ENCODE measurements around the gene ERGIC2. TPM values are rescaled to one million over a fixed set of nuclear protein-coding genes. Genes with fewer than 3 reads are reported as not detected.

ERGIC2 gene
- total RNA-seq, 1 experiment from 2014 or later: 99.3 TPM

GRCh38 chr12:29354954-29355353 lies 26.0 kb downstream of the ERGIC2 start:
- no peak overlapping the region for H3K27ac ChIP-seq (ENCODE audit: low read length)
- H3K27me3 ChIP-seq (ENCODE audit: low read length): no peaks in the 10 kb centered on the region
- no peaks in the 10 kb centered on the region for H3K9me3 ChIP-seq (ENCODE audit: low read length)
- peaks cover 24% of the 10 kb centered on the region for H3K79me2 ChIP-seq (ENCODE audit: low read length)
- no peak overlapping the region for H2AFZ ChIP-seq (ENCODE audit: low read length)
- H3K9ac ChIP-seq (ENCODE audit: low read length): no peak overlapping the region
- no peak overlapping the region for H3K4me2 ChIP-seq (ENCODE audit: low read depth, low read length, poor library complexity, severe bottlenecking)
- H3K4me1 ChIP-seq (ENCODE audit: low read length): no peaks in the 10 kb centered on the region
- peaks cover 54% of the 10 kb centered on the region; the same call in 1 of the 2 replicates for H3K36me3 ChIP-seq (ENCODE audit: insufficient read depth, low read length)
- no peaks in the 10 kb centered on the region for H3K9me2 ChIP-seq (replicated peaks; ENCODE audit: insufficient read depth, low read length)
- no peak overlapping the region for H3K4me3 ChIP-seq (ENCODE audit: low read length)
- no peak for DNase-seq
- no peaks in the 10 kb centered on the region for H4K20me1 ChIP-seq (ENCODE audit: insufficient read depth, low read depth, low read length)

GRCh38 chr12:29350080-29350479 lies 30.9 kb downstream of the ERGIC2 start:
- Histone ChIP-seq H3K36me3 (ENCODE audit: insufficient read depth, low read length) (peaks cover 51% of the 10 kb centered on the region; the same call in 1 of the 2 replicates), H4K20me1 (ENCODE audit: insufficient read depth, low read depth, low read length) (no peaks in the 10 kb centered on the region), H3K27me3 (ENCODE audit: low read length) (no peaks in the 10 kb centered on the region), H2AFZ (ENCODE audit: low read length) (no peak overlapping the region), H3K4me2 (ENCODE audit: low read depth, low read length, poor library complexity, severe bottlenecking) (no peak overlapping the region), H3K9me3 (ENCODE audit: low read length) (no peaks in the 10 kb centered on the region), H3K79me2 (ENCODE audit: low read length) (peaks cover 18% of the 10 kb centered on the region; the same call in 1 of the 2 replicates), H3K4me3 (ENCODE audit: low read length) (no peak overlapping the region), H3K4me1 (ENCODE audit: low read length) (no peaks in the 10 kb centered on the region), H3K9me2 (replicated peaks; ENCODE audit: insufficient read depth, low read length) (no peaks in the 10 kb centered on the region), H3K27ac (ENCODE audit: low read length) (no peak overlapping the region), H3K9ac (ENCODE audit: low read length) (no peak overlapping the region)
- no peak for DNase-seq

- Histone ChIP-seq H3K36me3 (ENCODE audit: insufficient read depth, low read length) (peaks cover 59% of the 10 kb centered on the region; the same call in 1 of the 2 replicates), H2AFZ (ENCODE audit: low read length) (no peak overlapping the region), H3K4me1 (ENCODE audit: low read length) (peaks cover 5% of the 10 kb centered on the region; the same call in 1 of the 2 replicates), H3K79me2 (ENCODE audit: low read length) (peaks cover 22% of the 10 kb centered on the region; the same call in 1 of the 2 replicates), H3K4me3 (ENCODE audit: low read length) (no peak overlapping the region), H3K27ac (ENCODE audit: low read length) (no peak overlapping the region), H3K9me2 (replicated peaks; ENCODE audit: insufficient read depth, low read length) (no peaks in the 10 kb centered on the region), H4K20me1 (ENCODE audit: insufficient read depth, low read depth, low read length) (no peaks in the 10 kb centered on the region), H3K27me3 (ENCODE audit: low read length) (no peaks in the 10 kb centered on the region), H3K4me2 (ENCODE audit: low read depth, low read length, poor library complexity, severe bottlenecking) (no peak overlapping the region), H3K9ac (ENCODE audit: low read length) (no peak overlapping the region), H3K9me3 (ENCODE audit: low read length) (no peaks in the 10 kb centered on the region)
- no peak for DNase-seq
Observed at GRCh38 chr12:29346769-29347421, 34.1 kb downstream of the ERGIC2 start.

- Histone ChIP-seq H3K9ac (ENCODE audit: low read length) (no peak overlapping the region), H3K36me3 (ENCODE audit: insufficient read depth, low read length) (peaks cover 47% of the 10 kb centered on the region; the same call in 1 of the 2 replicates)
Observed at GRCh38 chr12:29343022-29343799, 37.8 kb downstream of the ERGIC2 start.

DNA sequence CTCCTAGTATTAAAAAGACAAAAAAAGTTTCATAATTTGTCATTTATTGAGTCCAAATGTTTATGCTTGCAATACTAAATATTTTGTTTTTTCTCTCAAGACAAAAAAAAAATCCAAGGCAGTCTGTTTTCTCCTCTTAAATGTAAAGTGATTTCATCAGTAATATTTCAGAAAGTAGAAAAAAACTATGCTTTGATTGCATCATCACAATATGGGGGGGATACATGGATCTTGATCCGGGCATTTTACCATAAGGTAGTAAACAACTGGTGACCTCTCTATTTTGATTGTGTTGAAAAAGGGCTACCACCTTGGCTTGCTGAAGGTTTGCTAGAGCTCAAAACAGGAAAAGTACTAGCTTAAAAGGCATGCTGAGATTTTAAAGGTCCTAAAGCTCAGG lies 43.6 kb downstream of the ERGIC2 start:
- H3K36me3 ChIP-seq (ENCODE audit: insufficient read depth, low read length): peaks cover 12% of the 10 kb centered on the region; the same call in 1 of the 2 replicates
- DNase-seq: no peak
- no peak overlapping the region for H3K27ac ChIP-seq (ENCODE audit: low read length)
- H3K9me3 ChIP-seq (ENCODE audit: low read length): no peaks in the 10 kb centered on the region
- no peak overlapping the region for H2AFZ ChIP-seq (ENCODE audit: low read length)
- no peaks in the 10 kb centered on the region for H3K4me1 ChIP-seq (ENCODE audit: low read length)
- no peak overlapping the region for H3K4me3 ChIP-seq (ENCODE audit: low read length)
- H3K4me2 ChIP-seq (ENCODE audit: low read depth, low read length, poor library complexity, severe bottlenecking): no peak overlapping the region
- H3K79me2 ChIP-seq (ENCODE audit: low read length): no peaks in the 10 kb centered on the region
- H4K20me1 ChIP-seq (ENCODE audit: insufficient read depth, low read depth, low read length): no peaks in the 10 kb centered on the region
- no peaks in the 10 kb centered on the region; the same call in 1 of the 2 replicates for H3K9me2 ChIP-seq (replicated peaks; ENCODE audit: insufficient read depth, low read length)
- H3K27me3 ChIP-seq (ENCODE audit: low read length): no peaks in the 10 kb centered on the region
- no peak overlapping the region for H3K9ac ChIP-seq (ENCODE audit: low read length)

More at GRCh38 chr12:29343022-29343799, 37.8 kb downstream of the ERGIC2 start:
- no peak for DNase-seq
- no peak overlapping the region for H3K27ac ChIP-seq (ENCODE audit: low read length)
- H3K27me3 ChIP-seq (ENCODE audit: low read length): no peaks in the 10 kb centered on the region
- H4K20me1 ChIP-seq (ENCODE audit: insufficient read depth, low read depth, low read length): no peaks in the 10 kb centered on the region
- H3K79me2 ChIP-seq (ENCODE audit: low read length): peaks cover 13% of the 10 kb centered on the region; the same call in 1 of the 2 replicates
- H3K9me3 ChIP-seq (ENCODE audit: low read length): no peaks in the 10 kb centered on the region
- no peaks in the 10 kb centered on the region for H3K9me2 ChIP-seq (replicated peaks; ENCODE audit: insufficient read depth, low read length)
- H3K4me3 ChIP-seq (ENCODE audit: low read length): no peak overlapping the region
- H3K4me2 ChIP-seq (ENCODE audit: low read depth, low read length, poor library complexity, severe bottlenecking): no peak overlapping the region
- H2AFZ ChIP-seq (ENCODE audit: low read length): no peak overlapping the region
- peaks cover 5% of the 10 kb centered on the region; the same call in 1 of the 2 replicates for H3K4me1 ChIP-seq (ENCODE audit: low read length)

GRCh38 chr12:29334937-29335336 lies 46.0 kb downstream of the ERGIC2 start:
- H3K36me3 ChIP-seq (ENCODE audit: insufficient read depth, low read length): peaks cover 3% of the 10 kb centered on the region; the same call in 1 of the 2 replicates
- H3K4me2 ChIP-seq (ENCODE audit: low read depth, low read length, poor library complexity, severe bottlenecking): no peak overlapping the region
- H3K4me1 ChIP-seq (ENCODE audit: low read length): no peaks in the 10 kb centered on the region
- H4K20me1 ChIP-seq (ENCODE audit: insufficient read depth, low read depth, low read length): no peaks in the 10 kb centered on the region
- H3K4me3 ChIP-seq (ENCODE audit: low read length): no peak overlapping the region
- no peak overlapping the region for H3K9ac ChIP-seq (ENCODE audit: low read length)
- H2AFZ ChIP-seq (ENCODE audit: low read length): no peak overlapping the region
- no peak for DNase-seq
- no peaks in the 10 kb centered on the region for H3K9me3 ChIP-seq (ENCODE audit: low read length)
- no peaks in the 10 kb centered on the region for H3K27me3 ChIP-seq (ENCODE audit: low read length)
- H3K79me2 ChIP-seq (ENCODE audit: low read length): no peaks in the 10 kb centered on the region
- no peak overlapping the region for H3K27ac ChIP-seq (ENCODE audit: low read length)
- no peaks in the 10 kb centered on the region; the same call in 1 of the 2 replicates for H3K9me2 ChIP-seq (replicated peaks; ENCODE audit: insufficient read depth, low read length)

GRCh38 chr12:29333178-29333577 lies 47.8 kb downstream of the ERGIC2 start:
- H3K9ac ChIP-seq (ENCODE audit: low read length): no peak overlapping the region
- H3K4me2 ChIP-seq (ENCODE audit: low read depth, low read length, poor library complexity, severe bottlenecking): no peak overlapping the region
- no peak for DNase-seq
- H3K4me3 ChIP-seq (ENCODE audit: low read length): no peak overlapping the region
- H3K9me2 ChIP-seq (replicated peaks; ENCODE audit: insufficient read depth, low read length): no peaks in the 10 kb centered on the region; the same call in 1 of the 2 replicates
- H3K79me2 ChIP-seq (ENCODE audit: low read length): no peaks in the 10 kb centered on the region
- H3K9me3 ChIP-seq (ENCODE audit: low read length): no peaks in the 10 kb centered on the region
- no peak overlapping the region for H3K27ac ChIP-seq (ENCODE audit: low read length)
- H2AFZ ChIP-seq (ENCODE audit: low read length): no peak overlapping the region
- H3K27me3 ChIP-seq (ENCODE audit: low read length): no peaks in the 10 kb centered on the region
- no peaks in the 10 kb centered on the region for H3K4me1 ChIP-seq (ENCODE audit: low read length)
- no peaks in the 10 kb centered on the region for H4K20me1 ChIP-seq (ENCODE audit: insufficient read depth, low read depth, low read length)
- no peaks in the 10 kb centered on the region for H3K36me3 ChIP-seq (ENCODE audit: insufficient read depth, low read length)

GRCh38 chr12:29329411-29329810 lies 51.6 kb downstream of the ERGIC2 start:
- H3K4me3 ChIP-seq (ENCODE audit: low read length): no peak overlapping the region
- no peaks in the 10 kb centered on the region; the same call in 1 of the 2 replicates for H3K9me2 ChIP-seq (replicated peaks; ENCODE audit: insufficient read depth, low read length)
- H4K20me1 ChIP-seq (ENCODE audit: insufficient read depth, low read depth, low read length): no peaks in the 10 kb centered on the region
- H2AFZ ChIP-seq (ENCODE audit: low read length): no peak overlapping the region
- no peak overlapping the region for H3K27ac ChIP-seq (ENCODE audit: low read length)
- no peaks in the 10 kb centered on the region for H3K27me3 ChIP-seq (ENCODE audit: low read length)
- H3K9me3 ChIP-seq (ENCODE audit: low read length): no peaks in the 10 kb centered on the region
- H3K4me1 ChIP-seq (ENCODE audit: low read length): no peaks in the 10 kb centered on the region
- no peak overlapping the region for H3K4me2 ChIP-seq (ENCODE audit: low read depth, low read length, poor library complexity, severe bottlenecking)
- H3K9ac ChIP-seq (ENCODE audit: low read length): no peak overlapping the region
- DNase-seq: no peak
- no peaks in the 10 kb centered on the region for H3K36me3 ChIP-seq (ENCODE audit: insufficient read depth, low read length)
- H3K79me2 ChIP-seq (ENCODE audit: low read length): no peaks in the 10 kb centered on the region
